NCI-H2196 (cell line): ENCODE data around the gene GALE.
A peak's percentile ranks its signal among the peaks of the same experiment; 100 is the strongest.

Experiments used
- DNase-seq: peaks from one replicate; lab custom pipeline; 2025; ENCODE audit not compliant: unreplicated experiment; lab: John Stamatoyannopoulos, UW

Gene GALE

DNA sequence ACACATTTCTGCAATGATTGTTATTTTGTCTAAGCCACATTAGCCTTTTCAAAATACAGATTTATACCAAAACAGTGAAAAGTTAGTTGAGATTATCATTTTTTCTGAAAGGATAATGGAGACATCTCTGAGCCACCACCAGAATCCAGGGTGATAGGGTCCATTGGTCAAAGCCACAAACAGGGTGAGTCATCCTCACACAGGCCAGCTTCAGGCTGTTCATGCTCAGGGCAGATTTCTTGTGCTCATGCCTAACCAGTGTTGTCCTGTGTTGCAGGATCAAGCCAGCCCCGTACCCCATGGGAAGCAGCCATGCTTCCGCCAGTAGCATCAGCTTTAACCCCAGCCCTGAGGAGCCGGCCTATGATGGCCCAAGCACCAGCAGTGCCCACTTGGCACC is 43.9 kb downstream of the GALE start:
- DNase-seq, result no peak

DNA sequence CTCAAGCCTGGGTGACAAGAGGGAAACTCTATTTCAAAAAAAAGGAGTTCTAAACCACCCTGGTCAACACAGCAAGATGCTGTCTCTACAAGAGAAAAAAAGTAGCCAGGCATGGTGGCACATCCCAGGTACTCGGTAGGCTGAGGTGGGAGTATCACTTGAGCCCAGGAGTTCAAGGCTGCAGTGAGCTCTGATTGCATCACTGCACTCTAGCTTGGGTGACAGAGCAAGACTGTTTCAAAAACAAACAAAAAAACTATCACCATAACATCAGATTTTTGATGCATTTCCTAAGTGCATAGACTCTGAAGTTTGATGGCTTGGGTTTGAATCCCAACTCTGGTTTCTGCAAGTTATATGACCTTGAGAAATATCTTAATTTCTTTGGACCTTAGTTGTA is 47.6 kb downstream of the GALE start:
- no peak for DNase-seq

DNA sequence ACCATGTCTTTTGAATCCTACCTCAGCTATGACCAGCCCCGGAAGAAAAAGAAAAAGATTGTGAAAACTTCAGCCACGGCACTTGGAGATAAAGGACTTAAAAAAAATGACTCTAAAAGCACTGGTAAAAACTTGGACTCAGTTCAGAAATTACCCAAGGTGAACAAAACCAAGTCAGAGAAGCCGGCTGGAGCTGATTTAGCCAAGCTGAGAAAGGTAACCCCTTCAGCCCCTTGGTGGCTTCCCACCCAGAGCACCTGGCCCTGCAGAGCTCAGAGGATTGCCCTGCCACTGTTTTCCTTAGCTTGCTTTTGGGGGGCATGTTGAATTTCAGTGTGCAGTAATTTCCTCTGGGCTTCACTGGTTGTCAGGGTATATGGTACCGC is 48.7 kb downstream of the GALE start:
- DNase-seq, result no peak

DNA sequence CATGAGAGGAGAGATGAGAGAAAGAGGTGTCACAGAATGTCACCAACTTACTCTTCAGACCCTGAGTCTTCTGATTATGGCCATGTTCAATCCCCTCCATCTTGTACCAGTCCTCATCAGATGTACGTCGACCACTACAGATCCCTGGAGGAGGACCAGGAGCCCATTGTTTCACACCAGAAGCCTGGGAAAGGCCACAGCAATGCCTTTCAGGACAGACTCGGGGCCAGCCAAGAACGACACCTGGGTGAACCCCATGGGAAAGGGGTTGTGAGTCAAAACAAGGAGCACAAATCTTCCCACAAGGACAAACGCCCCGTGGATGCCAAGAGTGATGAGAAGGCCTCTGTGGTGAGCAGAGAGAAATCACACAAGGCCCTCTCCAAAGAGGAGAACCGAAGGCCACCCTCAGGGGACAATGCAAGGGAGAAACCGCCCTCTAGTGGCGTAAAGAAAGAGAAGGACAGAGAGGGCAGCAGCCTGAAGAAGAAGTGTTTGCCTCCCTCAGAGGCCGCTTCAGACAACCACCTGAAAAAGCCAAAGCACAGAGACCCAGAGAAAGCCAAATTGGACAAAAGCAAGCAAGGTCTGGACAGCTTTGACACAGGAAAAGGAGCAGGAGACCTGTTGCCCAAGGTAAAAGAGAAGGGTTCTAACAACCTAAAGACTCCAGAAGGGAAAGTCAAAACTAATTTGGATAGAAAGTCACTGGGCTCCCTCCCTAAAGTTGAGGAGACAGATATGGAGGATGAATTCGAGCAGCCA is 49.3 kb downstream of the GALE start:
- peak; percentile 77 for DNase-seq

GRCh38 chr1:23748016-23748415 is 52.5 kb downstream of the GALE start:
- DNase-seq, result no peak
